SK-N-SH (cell line): ENCODE results near the gene FGF7. TPM values are rescaled to one million over a fixed set of nuclear protein-coding genes. Genes with fewer than 3 reads are reported as not detected.

Experiments
- CTCF ChIA-PET: fragments of 300-600, 350-600 bp; formaldehyde crosslinking; extraction: SDS; loops from one replicate; lab custom pipeline; 2021; lab: Yijun Ruan, JAX
- POLR2A ChIA-PET: fragments of 350-600 bp; sonication (Branson Sonifier 250); formaldehyde crosslinking; extraction: SDS; loops from one replicate; lab custom pipeline; 2020; ENCODE audit warnings: antibody characterized with exemption, inconsistent platforms; lab: Yijun Ruan, JAX
- DNase-seq: peaks from one replicate; pipeline ENCODE4 v3.0.0; 2012
- H2AFZ ChIP-seq: fragments of 200-600 bp; sonication (generic); 2 replicates; pipeline ENCODE4 v1.8.1; 2016; ENCODE audit warnings: antibody characterized with exemption, mild to moderate bottlenecking, low read depth
- H3F3A ChIP-seq: fragments of 200-600 bp; sonication (generic); replicated peaks from 2 replicates; pipeline ENCODE3; 2016; ENCODE audit warnings: antibody characterized with exemption, mild to moderate bottlenecking; ENCODE audit not compliant: insufficient read depth
- H3K27ac ChIP-seq, 2 experiments: fragments of 200-500 bp in 1 of 2; fragments of 200-600 bp in 1 of 2; sonication (Bioruptor generic) in 1 of 2; sonication (generic), shearing (Covaris generic) in 1 of 2; 2 replicates each; pipeline versions ENCODE4 v1.5.1 to v1.6.1; 2014 to 2016; ENCODE audit warnings: low read depth in 2 of 2, inconsistent platforms in 1 of 2, low read length in 1 of 2, mild to moderate bottlenecking in 1 of 2, mixed read lengths in 1 of 2
- H3K27me3 ChIP-seq: fragments of 200-600 bp; sonication (generic), shearing (Covaris generic); 2 replicates; pipeline ENCODE4 v1.6.1; 2016; ENCODE audit warnings: mixed run types; ENCODE audit not compliant: insufficient read depth
- H3K36me3 ChIP-seq, 2 experiments: fragments of 200-500 bp in 1 of 2; fragments of 200-600 bp in 1 of 2; sonication (Bioruptor generic) in 1 of 2; sonication (generic) in 1 of 2; replicated peaks in 1 of 2; 2 replicates each; pipeline versions ENCODE3 to v1.5.1; 2014 to 2016; ENCODE audit warnings: low read length in 1 of 2, mild to moderate bottlenecking in 1 of 2; ENCODE audit not compliant: insufficient read depth in 2 of 2, control insufficient read depth in 1 of 2
- H3K4me1 ChIP-seq, 2 experiments: fragments of 200-500 bp in 1 of 2; fragments of 200-600 bp in 1 of 2; sonication (Bioruptor generic) in 1 of 2; sonication (generic), shearing (Covaris generic) in 1 of 2; 2 replicates each; pipeline versions ENCODE4 v1.5.1 to v1.6.1; 2014 to 2016; ENCODE audit warnings: low read depth in 1 of 2, low read length in 1 of 2, mixed run types in 1 of 2; ENCODE audit not compliant: insufficient read depth in 2 of 2, control insufficient read depth in 1 of 2
- H3K4me2 ChIP-seq: fragments of 200-600 bp; sonication (generic), shearing (Covaris generic); 2 replicates; pipeline ENCODE4 v1.6.1; 2017; ENCODE audit warnings: mixed run types
- H3K4me3 ChIP-seq, 2 experiments: fragments of 200-500 bp in 1 of 2; fragments of 200-600 bp in 1 of 2; sonication (Bioruptor generic) in 1 of 2; sonication (generic), shearing (Covaris generic) in 1 of 2; 2 replicates each; pipeline versions ENCODE4 v1.5.1 to v1.8.1; 2014 to 2016; ENCODE audit warnings: low read depth in 2 of 2, inconsistent platforms in 1 of 2, low read length in 1 of 2, mild to moderate bottlenecking in 1 of 2, mixed read lengths in 1 of 2, moderate library complexity in 1 of 2
- H3K79me2 ChIP-seq: fragments of 200-600 bp; sonication (generic); 2 replicates; pipeline ENCODE4 v1.8.1; 2017; ENCODE audit warnings: mild to moderate bottlenecking; ENCODE audit not compliant: insufficient read depth
- H3K9ac ChIP-seq: fragments of 200-600 bp; sonication (generic); 2 replicates; pipeline ENCODE4 v1.6.1; 2017; ENCODE audit warnings: mixed run types
- H3K9me2 ChIP-seq: fragments of 200-600 bp; sonication (generic); 2 replicates; pipeline ENCODE4 v1.6.1; 2017; ENCODE audit warnings: mixed run types
- H3K9me3 ChIP-seq: fragments of 200-600 bp; sonication (generic); 2 replicates; pipeline ENCODE4 v1.6.1; 2017; ENCODE audit warnings: mixed run types, mild to moderate bottlenecking, moderate library complexity
- H4K20me1 ChIP-seq: fragments of 200-600 bp; sonication (generic); 2 replicates; pipeline ENCODE4 v1.6.1; 2017; ENCODE audit warnings: mild to moderate bottlenecking, mixed run types; ENCODE audit not compliant: insufficient read depth
- CHD2 ChIP-seq: fragments of 150-350 bp; IDR thresholded peaks from 2 replicates; pipeline ENCODE4 v1.6.1; 2018; ENCODE audit warnings: low read length; ENCODE audit not compliant: partially characterized antibody
- EP300 ChIP-seq, 2 experiments: IDR thresholded peaks; 2 replicates each; pipeline versions ENCODE4 v1.4.0 to v1.6.1; 2012; ENCODE audit warnings: borderline replicate concordance in 1 of 2, low read depth in 1 of 2, low read length in 1 of 2
- FOXJ3 ChIP-seq: sonication (generic); formaldehyde crosslinking; IDR thresholded peaks from 2 replicates; pipeline ENCODE4 v1.5.1; 2020; ENCODE audit warnings: mild to moderate bottlenecking, missing genetic modification reagents
- GATA2 ChIP-seq: sonication (generic); formaldehyde crosslinking; IDR thresholded peaks from 2 replicates; pipeline ENCODE4 v1.5.0; 2020; ENCODE audit warnings: mild to moderate bottlenecking, missing genetic modification reagents
- MEF2A ChIP-seq: IDR thresholded peaks from 2 replicates; pipeline ENCODE4 v1.4.0; 2012; ENCODE audit warnings: low read depth, borderline replicate concordance
- MXI1 ChIP-seq: IDR thresholded peaks from 2 replicates; pipeline ENCODE4 v1.6.1; 2012; ENCODE audit warnings: mild to moderate bottlenecking, low read depth, low read length, improper control_type of control experiment
- NRF1 ChIP-seq: IDR thresholded peaks from 2 replicates; pipeline ENCODE4 v1.6.1; 2012; ENCODE audit warnings: low read depth, mild to moderate bottlenecking, low read length
- POLR2AphosphoS5 ChIP-seq: IDR thresholded peaks from 2 replicates; pipeline ENCODE4 v1.6.1; 2012; ENCODE audit warnings: low read depth, low read length
- RAD21 ChIP-seq: IDR thresholded peaks from 2 replicates; pipeline ENCODE4 v1.6.1; 2012; ENCODE audit warnings: mild to moderate bottlenecking, low read length
- RCOR1 ChIP-seq: fragments of 150-350 bp; IDR thresholded peaks from 2 replicates; pipeline ENCODE4 v1.6.1; 2017; ENCODE audit warnings: antibody characterized with exemption, low read length
- SMC3 ChIP-seq: IDR thresholded peaks from 2 replicates; pipeline ENCODE4 v1.6.1; 2012; ENCODE audit warnings: low read depth, low read length, improper control_type of control experiment
- TCF12 ChIP-seq: IDR thresholded peaks from 2 replicates; pipeline ENCODE4 v1.4.0; 2012
- TEAD4 ChIP-seq: IDR thresholded peaks from 2 replicates; pipeline ENCODE4 v1.4.0; 2012; ENCODE audit warnings: mild to moderate bottlenecking, borderline replicate concordance; ENCODE audit not compliant: insufficient read depth
- YY1 ChIP-seq: IDR thresholded peaks from 2 replicates; pipeline ENCODE4 v1.4.0; 2012; ENCODE audit warnings: low read depth, mild to moderate bottlenecking
- WGBS: methylation state at CpG from one replicate; pipeline ENCODE4 v1.1.6; 2017; ENCODE audit warnings: low lambda C conversion rate; 5-methylcytosine and 5-hydroxymethylcytosine counted together
- polyA plus RNA-seq, 3 experiments: library from polyadenylated mRNA; depleted of rRNA; stranded (reverse); fragments of >200 nt; gene quantifications; 2 replicates each; pipeline ENCODE4 v1.2.3, GENCODE V29; 2012
- TF ChIP-seq, protein P1 (sequence below): IDR thresholded peaks from 2 replicates; pipeline ENCODE4; 2012
- TF ChIP-seq, protein P2 (sequence below): fragments of 150-350 bp; IDR thresholded peaks from 2 replicates; pipeline ENCODE4 v1.6.1; 2017; ENCODE audit warnings: antibody characterized with exemption, low read length, low read depth, borderline replicate concordance
- TF ChIP-seq, protein P3 (sequence below): IDR thresholded peaks from 2 replicates; pipeline ENCODE4 v1.4.0; 2012; ENCODE audit warnings: low read depth

The FGF7 gene
- polyA plus RNA-seq, 1 of the 3 experiments (the other 2 are of a cell fraction): 0.25 TPM

DNA sequence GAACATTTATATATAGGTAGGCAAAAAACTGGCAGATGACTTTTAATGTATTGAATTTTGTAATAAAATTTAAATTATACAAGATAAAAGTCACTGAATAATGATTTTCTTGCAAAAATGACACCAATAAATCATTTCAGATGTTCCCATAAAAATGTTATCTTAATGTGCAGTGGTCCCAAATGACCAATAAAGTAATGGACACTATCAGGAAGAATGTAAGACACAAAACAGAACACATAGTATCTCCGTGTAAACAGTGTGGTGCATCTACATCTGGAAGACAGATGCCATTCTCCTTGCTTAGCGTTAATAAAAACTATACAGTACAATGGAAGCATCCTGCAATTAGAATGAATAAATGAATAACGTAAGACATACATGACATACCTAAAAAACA, 41.5 kb downstream of the FGF7 start:
- H3K9me2 ChIP-seq: no peaks in the 10 kb centered on the region
- no peaks in the 10 kb centered on the region for H3K27me3 ChIP-seq
- no peaks in the 10 kb centered on the region for H3K9me3 ChIP-seq
- CTCF ChIA-PET: interaction anchor here (0.8 to 2.5 kb wide), 5 partner anchors 42 to 588 kb away, joined by 3 to 8 read pairs (median 3); no protein-coding TSS in a partner anchor
- no peaks in the 10 kb centered on the region for H3K36me3 ChIP-seq
- H3K4me1 ChIP-seq: peaks cover 0 to 20% of the 10 kb centered on the region in 2 experiments; a peak in 2 of 4 replicates
- H3K4me2 ChIP-seq: no peak overlapping the region
- peak; percentile 50 for DNase-seq
- no peak overlapping the region for H3K4me3 ChIP-seq
- 32% methylated on average over 3 of the region's 3 CpGs for WGBS
- POLR2A ChIA-PET: no interaction called here
- H2AFZ ChIP-seq: no peak overlapping the region
- peak overlapping the region in 1 of 2 experiments; percentile 65; a peak in 2 of 4 replicates for H3K27ac ChIP-seq
- no peak overlapping the region for H3K9ac ChIP-seq
- H4K20me1 ChIP-seq: no peaks in the 10 kb centered on the region
- TF ChIP-seq SMC3 (no peak), FOXJ3 (CRISPR knock-in tag) (peak; percentile 99), POLR2AphosphoS5 (peak; percentile 90), GATA2 (peak; percentile 98), EP300 (IDR thresholded peaks at IDR 0.05; ENCODE audit: borderline replicate concordance in 1 of 2, low read depth in 1 of 2, low read length in 1 of 2) (peak in 1 of 2 experiments; percentile 99; a peak in 2 of 4 replicates), MXI1 (no peak), TCF12 (peak; percentile 93), MEF2A (no peak), TEAD4 (peak; percentile 64), CHD2 (peak; percentile 93), RCOR1 (peak; percentile 99)
- TF ChIP-seq, protein P1, sequence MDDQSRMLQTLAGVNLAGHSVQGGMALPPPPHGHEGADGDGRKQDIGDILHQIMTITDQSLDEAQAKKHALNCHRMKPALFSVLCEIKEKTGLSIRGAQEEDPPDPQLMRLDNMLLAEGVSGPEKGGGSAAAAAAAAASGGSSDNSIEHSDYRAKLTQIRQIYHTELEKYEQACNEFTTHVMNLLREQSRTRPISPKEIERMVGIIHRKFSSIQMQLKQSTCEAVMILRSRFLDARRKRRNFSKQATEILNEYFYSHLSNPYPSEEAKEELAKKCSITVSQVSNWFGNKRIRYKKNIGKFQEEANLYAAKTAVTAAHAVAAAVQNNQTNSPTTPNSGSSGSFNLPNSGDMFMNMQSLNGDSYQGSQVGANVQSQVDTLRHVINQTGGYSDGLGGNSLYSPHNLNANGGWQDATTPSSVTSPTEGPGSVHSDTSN: peak; percentile 53
- H3F3A ChIP-seq: no peaks in the 10 kb centered on the region
- no peaks in the 10 kb centered on the region for H3K79me2 ChIP-seq

DNA sequence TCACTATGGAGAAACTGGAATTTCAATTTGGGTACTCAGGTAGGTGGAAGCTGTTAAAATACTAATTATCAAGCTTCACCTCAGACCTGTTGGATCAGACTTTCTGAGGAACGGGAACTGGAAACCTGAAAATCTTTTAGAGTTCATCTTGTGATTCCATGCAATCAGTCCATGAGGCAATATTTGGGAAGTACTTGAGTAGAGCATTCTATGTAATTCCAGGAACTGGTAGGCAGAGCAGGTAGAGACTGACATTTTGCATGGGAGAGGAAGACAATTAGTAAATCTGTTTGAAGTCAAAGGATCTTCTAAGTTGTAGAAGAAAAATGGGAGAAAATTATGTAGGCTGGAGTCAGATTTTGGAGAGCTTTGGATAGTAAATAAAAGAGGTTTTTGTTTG, 43.1 kb downstream of the FGF7 start:
- no peaks in the 10 kb centered on the region for H3K36me3 ChIP-seq
- TF ChIP-seq YY1 (no peak), MEF2A (no peak), FOXJ3 (CRISPR knock-in tag) (no peak), GATA2 (no peak), SMC3 (no peak), RAD21 (no peak), NRF1 (no peak), POLR2AphosphoS5 (no peak)
- TF ChIP-seq, protein P2, sequence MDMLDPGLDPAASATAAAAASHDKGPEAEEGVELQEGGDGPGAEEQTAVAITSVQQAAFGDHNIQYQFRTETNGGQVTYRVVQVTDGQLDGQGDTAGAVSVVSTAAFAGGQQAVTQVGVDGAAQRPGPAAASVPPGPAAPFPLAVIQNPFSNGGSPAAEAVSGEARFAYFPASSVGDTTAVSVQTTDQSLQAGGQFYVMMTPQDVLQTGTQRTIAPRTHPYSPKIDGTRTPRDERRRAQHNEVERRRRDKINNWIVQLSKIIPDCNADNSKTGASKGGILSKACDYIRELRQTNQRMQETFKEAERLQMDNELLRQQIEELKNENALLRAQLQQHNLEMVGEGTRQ: no peak
- TF ChIP-seq, protein P3, sequence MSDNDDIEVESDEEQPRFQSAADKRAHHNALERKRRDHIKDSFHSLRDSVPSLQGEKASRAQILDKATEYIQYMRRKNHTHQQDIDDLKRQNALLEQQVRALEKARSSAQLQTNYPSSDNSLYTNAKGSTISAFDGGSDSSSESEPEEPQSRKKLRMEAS: no peak
- POLR2A ChIA-PET: no interaction called here
- H3K79me2 ChIP-seq: no peaks in the 10 kb centered on the region
- no peak overlapping the region for H3K9ac ChIP-seq
- no peaks in the 10 kb centered on the region for H4K20me1 ChIP-seq
- no peaks in the 10 kb centered on the region for H3F3A ChIP-seq
- H3K27ac ChIP-seq: no peak overlapping the region; a peak in 1 of 4 replicates
- no peak overlapping the region for H3K4me2 ChIP-seq
- H3K4me1 ChIP-seq: peaks cover 0 to 20% of the 10 kb centered on the region in 2 experiments; a peak in 2 of 4 replicates
- 89% methylated on average over 1 of the region's 1 CpG for WGBS
- H3K9me3 ChIP-seq: no peaks in the 10 kb centered on the region
- no peak overlapping the region for H3K4me3 ChIP-seq
- H3K27me3 ChIP-seq: no peaks in the 10 kb centered on the region
- 0 out of 2 replicates have a peak overlapping the region, but pooled peaks have one; percentile 71 for H2AFZ ChIP-seq
- CTCF ChIA-PET: interaction anchor here (1.0 to 2.4 kb wide), 2 partner anchors 43 to 538 kb away, joined by 3 to 8 read pairs; partner anchors contain the start of gene FGF7
- DNase-seq: no peak
- no peaks in the 10 kb centered on the region for H3K9me2 ChIP-seq
